ENCODE results near the gene MS4A3.
"Not testable (repeated sequence)": the region's sequence is repeated elsewhere in the genome, so short reads cannot be mapped to it uniquely, and the experiment has no call there.

Gene MS4A3, protein sequence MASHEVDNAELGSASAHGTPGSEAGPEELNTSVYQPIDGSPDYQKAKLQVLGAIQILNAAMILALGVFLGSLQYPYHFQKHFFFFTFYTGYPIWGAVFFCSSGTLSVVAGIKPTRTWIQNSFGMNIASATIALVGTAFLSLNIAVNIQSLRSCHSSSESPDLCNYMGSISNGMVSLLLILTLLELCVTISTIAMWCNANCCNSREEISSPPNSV

DNA sequence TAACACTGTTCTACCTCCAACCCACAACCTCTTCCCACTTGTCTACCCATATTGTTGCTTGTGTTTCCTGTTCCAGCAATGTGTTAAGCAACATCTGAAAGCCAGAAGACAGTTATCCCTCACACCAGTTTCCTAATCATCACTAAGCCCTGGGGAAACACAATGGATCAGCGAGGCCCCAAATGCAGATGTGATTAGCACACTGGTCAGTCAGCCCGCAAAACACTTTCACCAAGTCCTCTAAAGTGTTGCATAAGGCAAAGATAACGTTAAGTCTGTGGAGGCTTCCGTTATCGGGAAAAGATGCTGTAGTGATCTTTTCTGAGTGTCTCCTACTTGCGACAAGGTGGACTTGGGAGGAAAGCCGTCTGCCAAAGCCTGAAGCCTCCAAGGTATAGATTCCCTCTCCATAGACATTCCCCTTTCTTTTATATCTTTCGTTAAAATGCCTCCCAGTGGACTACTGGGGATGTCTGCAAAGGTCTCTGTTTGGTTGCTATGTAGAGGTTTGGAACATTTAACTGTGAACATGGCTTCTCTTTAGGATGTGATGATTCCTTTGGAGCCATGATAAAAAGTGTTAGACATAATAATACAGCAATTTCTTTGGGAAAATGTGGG, at the start of gene MS4A3:
TSS of gene MS4A3 (plus strand) at position 317 of the 621 bp plus-strand sequence. CDS start 4,496 bp downstream, outside the sequence.
- no peak for DNase-seq (ENCODE audit: low read depth)

DNA sequence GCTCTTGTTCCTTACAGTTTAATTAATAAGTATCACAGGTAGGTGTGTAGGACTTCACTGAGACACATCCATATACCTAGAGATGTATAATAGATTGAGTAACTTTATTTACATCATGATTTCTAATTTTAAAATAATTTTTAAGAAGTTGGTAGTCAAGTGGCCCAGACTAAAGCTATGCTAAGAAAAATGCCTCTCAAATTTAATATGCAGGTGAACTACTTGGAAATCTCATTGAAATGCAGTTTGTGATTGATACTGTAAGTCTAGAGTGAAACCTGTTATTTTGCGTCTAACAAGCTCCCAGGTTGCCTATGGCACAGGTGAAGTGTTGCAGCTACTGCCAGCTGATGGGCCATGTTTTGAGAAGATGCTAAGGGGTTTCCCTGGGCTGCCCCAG, 39.6 kb upstream of the MS4A3 start, which contains the start of gene OOSP4B:
TSS of gene OOSP4B (plus strand) at position 301 of the 400 bp plus-strand sequence.
- no peak for DNase-seq (ENCODE audit: low read depth)

DNA sequence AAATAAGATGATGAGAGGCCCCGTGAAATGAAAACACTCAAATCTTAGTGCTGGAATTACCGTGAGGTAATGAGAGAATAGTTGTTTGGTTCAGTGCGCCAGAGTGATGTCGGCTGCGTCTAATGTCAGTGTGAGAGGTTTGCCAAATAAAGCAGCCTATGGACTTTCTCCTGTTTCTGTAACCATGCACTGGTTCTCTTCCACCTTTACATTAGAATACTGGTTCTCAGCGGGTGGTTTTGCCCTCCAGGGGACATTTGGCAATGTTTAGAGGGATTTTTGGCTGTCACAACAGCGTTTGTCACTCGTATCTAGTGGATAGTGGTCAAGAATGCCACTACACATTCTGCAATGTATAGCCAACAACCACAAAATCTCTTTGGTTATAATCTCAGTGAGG, 38.4 kb upstream of the MS4A3 start:
- no peak for DNase-seq (ENCODE audit: low read depth)

DNA sequence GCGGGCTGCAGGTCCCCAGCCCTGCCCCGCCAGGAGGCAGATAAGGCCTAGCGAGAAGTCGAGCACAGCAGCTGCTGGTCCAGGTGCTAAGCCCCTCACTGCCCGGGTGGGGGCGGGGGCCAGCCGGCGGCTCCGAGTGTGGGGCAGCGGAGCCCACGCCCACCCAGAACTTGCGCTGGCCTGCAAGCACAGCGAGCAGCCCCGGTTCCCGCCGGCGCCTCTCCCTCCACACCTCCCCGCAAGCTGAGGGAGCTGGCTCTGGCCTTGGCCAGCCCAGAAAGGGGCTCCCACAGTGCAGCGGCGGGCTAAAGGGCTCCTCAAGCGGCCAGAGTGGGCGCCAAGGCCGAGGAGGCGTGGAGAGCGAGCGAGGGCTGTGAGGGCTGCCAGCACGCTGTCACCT, 36.1 kb upstream of the MS4A3 start:
- DNase-seq (ENCODE audit: low read depth): not testable (repeated sequence)

DNA sequence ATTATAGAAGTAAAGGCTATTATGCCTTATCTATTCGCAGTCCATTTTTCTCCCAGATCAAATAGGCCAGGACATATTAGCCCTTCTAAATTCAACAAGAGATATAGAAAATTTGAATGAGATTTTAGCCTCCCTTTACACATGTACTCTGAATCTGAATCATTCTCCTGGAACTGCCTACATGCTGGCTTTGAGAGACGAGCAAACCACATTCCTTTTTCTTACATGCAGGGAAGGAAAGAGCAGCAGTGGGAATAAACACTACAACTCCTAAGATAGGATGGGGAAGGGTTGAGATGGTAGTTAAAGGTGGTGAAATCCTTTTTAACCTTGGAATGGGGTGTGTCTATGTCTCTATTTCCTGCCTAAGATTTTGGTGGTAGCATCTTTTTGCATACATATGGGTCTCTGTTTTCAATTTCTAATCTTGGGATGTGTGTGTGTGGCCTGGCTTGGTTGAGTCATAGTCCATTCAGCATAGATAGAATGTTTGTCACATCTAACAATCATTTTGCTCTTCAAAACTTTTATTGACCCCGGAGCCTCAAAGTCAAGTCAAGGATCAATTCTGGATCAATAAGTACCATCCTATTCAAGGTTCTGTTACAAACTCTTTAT, 27.3 kb upstream of the MS4A3 start:
- DNase-seq (ENCODE audit: low read depth): no peak

DNA sequence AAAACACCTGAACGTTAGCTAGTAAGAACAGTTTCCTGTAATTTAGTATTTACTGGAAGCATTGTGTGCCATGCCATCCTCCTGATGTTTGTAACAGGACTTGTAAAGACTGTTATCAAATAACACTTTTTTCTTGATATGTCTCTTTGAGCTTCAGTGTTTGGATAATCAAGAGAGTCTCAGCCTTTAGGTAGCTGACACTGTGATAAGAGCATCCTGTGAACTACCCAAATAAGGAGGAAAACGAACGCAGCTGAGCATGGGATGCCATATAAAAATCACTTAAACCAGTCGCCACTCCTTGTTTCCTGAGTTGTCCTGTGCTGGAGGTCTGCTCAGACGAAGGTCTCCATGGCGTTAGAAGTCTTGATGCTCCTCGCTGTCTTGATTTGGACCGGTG, 16.4 kb upstream of the MS4A3 start, which contains the start of gene OOSP2:
TSS of gene OOSP2 (plus strand) at position 301 of the 400 bp plus-strand sequence. CDS start at position 352, 51 bp downstream.
- no peak for DNase-seq (ENCODE audit: low read depth)

DNA sequence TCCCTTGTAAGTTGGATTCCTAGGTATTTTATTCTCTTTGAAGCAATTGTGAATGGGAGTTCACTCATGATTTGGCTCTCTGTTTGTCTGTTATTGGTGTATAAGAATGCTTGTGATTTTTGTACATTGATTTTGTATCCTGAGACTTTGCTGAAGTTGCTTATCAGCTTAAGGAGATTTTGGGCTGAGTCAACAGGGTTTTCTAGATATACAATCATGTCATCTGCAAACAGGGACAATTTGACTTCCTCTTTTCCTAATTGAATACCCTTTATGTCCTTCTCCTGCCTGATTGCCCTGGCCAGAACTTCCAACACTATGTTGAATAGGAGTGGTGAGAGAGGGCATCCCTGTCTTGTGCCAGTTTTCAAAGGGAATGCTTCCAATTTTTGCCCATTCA, 6.0 kb upstream of the MS4A3 start:
- not testable (repeated sequence) for DNase-seq (ENCODE audit: low read depth)

DNA sequence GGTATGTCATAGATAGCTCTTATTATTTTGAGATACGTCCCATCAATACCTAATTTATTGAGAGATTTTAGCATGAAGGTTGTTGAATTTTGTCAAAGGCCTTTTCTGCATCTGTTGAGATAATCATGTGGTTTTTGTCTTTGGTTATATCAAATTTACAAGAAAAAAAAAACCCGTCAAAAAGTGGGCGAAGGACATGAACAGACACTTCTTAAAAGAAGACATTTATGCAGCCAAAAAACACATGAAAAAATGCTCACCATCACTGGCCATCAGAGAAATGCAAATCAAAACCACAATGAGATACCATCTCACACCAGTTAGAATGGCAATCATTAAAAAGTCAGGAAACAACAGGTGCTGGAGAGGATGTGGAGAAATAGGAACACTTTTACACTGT, 5.6 kb upstream of the MS4A3 start:
- not testable (repeated sequence) for DNase-seq (ENCODE audit: low read depth)

DNA sequence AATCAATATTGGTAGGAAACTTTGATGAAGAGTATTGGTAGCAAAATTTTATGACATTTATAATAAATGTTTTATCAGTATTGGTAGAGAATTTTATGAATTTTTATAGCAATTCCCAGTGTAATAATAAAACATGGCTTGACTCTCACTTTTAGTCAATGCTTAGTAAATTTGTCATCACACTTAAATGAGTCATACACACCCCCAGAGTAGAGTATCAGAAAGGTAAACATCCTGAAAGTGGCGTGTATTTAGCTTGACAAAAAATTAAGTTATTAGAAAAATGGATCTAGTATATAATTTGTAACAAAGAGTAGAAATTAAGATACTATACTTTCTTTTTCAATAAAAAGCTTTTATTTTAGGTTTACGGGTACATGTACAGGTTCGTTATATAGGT, 2.6 kb downstream of the MS4A3 start:
- DNase-seq (ENCODE audit: low read depth): no peak

DNA sequence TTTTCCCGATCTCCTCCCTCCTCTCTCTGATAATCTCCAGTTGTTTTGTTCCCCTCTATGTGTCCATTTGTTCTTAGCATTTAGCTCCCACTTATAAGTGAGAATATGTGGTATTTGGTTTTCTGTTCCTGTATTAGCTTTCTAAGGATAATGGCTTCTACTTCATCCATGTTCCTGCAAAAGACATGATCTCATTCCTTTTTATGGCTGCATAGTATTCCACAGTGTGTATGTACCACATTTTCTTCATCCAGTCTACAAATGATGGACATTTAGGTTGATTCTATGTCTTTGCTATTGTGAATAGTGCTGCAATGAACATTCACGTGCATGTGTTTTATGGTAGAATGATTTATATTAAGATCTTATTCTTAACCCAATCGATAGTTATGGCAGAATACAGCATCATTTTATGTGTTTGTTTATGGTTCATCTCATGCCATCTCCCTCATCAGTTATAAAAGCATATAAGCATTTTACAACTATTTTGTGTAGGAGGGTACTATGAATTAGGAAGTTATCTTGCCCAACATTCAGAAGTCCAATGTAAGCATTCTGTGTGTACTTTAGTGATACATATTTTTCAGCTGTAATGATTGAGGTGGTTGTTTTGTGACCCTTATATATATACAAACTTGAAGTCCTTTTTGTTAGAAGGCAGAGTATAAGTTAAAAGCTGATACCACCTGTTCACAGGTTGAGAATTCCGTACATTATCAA, 3.2 kb downstream of the MS4A3 start:
- no peak for DNase-seq (ENCODE audit: low read depth)

DNA sequence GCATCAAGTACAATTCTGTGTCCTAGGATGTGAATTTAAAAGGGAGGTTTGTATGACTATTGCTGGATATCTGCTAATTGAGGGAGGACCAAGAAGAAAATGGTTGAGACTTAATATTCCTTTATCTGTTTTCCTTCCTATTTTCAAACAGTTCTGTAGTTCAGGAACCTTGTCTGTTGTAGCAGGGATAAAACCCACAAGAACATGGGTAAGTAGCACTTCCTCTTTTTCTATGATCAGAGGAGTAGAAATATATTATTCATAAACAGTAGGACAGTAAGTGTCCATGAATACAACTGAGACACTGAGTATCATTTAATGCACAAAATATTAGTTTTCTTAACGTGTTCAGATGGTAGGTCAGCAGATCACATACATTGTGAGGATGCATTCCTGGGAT, 7.6 kb downstream of the MS4A3 start:
- no peak for DNase-seq (ENCODE audit: low read depth)

DNA sequence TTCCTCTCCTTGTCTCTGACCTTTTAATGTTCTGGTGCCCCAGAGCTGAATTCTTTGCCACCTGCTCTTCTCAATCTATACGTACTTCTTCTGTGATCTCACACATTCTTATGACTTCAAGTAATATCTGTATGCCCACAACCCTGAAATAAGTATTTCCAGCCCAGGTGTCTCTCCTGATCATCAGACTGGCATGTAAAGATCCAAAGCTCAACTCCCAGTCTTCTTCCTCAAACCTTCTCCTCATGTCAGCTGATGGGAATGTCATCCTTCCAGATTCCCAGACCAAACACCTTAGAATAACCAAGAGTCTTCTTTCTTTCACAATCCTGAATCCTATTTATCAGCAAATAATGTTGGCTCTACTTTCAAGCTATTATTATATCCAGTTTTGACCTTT, 9.3 kb downstream of the MS4A3 start:
- no peak for DNase-seq (ENCODE audit: low read depth)

DNA sequence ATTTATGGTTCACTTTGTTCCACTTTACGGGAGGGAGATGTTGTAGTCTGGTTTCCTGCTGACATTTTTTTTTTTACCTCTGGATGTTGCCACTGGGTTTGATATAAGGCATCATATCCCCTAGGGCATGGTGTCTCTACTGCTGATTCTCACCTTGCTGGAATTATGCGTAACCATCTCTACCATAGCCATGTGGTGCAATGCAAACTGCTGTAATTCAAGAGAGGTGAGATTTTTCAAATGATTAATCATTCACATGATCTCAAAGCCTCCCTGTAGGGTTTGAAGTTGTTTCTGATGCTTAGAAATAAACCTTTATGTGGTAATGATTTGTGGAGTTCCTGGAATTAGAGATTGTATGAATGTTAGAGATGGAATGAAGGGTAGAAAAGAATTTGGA, 13.0 kb downstream of the MS4A3 start:
- no peak for DNase-seq (ENCODE audit: low read depth)

DNA sequence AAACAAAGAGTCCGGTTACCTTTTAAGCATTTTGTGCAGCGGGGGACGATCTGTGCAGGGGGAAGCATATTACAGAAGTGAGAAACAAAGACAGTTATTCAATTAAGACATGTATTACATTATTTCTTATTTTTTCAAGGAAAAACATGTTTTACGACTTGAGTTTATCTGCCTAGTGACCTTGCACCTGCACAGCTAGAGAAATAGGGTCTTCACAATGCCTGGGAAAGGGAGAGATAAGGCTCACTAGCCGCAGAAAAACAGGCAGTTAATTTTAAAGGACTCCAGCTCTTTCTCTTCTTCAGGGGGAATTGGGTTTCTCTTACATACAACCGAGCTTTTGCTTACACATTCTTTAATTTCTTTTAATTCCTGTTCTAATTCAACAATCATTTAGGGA, 15.2 kb downstream of the MS4A3 start:
- DNase-seq (ENCODE audit: low read depth): not testable (repeated sequence)

DNA sequence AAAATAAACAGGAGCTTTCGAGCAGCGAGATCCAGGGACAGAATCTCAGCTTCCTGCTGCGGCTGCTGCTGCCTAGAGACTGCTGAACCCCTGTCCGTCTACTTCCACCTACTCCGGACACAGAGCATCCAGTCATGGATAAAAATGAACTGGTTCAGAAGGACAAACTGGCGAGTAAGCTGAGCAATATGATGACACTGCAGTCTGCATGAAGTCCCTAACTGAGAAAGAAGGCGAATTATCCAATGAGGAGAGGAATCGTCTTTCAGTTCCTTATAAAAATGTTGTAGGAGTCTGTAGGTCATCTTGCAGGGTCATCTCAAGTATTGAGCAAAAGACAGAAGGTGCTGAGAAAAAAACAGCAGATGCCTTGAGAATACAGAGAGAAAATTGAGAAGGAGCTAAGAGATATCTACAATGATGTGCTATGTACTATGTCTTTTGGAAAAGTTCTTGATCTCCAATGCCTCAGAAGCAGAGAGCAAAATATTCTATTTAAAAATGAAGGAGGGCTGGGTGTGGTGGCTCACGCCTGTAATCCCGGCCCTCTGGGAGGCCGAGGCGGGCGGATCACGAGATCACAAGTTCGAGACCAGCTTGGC, 20.9 kb downstream of the MS4A3 start:
- no peak for DNase-seq (ENCODE audit: low read depth)

DNA sequence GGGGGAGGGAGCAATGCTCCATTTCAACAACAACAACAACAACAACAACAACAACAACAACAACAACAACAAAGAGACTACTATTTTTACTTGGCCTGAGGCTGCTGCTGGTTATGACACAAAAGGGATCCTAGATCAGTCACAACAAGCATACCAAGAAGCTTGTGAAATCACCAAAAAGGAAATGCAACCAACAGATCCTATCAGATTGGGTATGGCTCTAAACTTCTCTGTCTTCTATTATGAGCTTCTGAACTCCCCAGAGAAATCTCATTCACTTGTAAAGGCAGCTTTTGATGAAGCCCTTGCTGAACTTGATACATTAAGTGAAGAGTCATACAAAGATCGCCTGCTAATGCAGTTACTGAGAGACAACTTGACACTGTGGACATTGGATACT, 21.5 kb downstream of the MS4A3 start:
- DNase-seq (ENCODE audit: low read depth): no peak

DNA sequence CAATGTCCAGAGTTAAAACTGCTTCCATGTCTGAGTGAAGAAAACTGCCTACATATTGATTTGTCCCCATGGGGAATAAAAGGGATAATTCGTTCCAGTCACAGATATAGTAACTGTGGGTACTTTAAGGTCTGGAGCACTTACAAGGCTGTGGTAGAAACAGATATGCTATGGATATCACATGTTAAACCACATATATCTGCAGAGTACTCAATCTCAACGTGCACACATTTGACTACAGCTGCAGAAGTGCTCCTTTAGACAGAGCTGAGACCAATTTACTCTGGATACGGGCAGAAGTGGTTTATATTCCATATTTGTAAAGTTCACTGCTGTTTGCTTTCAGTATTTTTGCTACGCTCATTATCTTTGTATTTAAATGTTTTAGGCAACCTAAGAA, 22.3 kb downstream of the MS4A3 start:
- no peak for DNase-seq (ENCODE audit: low read depth)

DNA sequence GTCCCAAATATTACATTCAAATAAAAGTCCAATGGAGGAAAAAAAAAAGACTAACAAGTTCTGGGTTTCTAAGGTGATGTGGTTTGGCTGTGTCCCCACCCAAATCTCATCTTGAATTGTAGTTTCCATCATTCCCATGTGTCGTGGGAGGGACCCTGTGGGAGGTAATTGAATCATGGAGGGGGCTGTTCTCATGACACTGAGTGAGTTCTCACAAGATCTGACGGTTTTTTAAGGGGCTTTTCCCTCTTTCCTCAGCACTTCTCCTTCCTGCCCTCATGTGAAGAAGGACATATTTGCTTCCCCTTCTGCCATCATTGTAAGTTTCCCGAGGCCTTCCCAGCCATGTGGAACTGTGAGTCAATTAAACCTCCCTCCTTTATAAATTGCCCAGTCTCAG, 24.1 kb downstream of the MS4A3 start:
- DNase-seq (ENCODE audit: low read depth): no peak

DNA sequence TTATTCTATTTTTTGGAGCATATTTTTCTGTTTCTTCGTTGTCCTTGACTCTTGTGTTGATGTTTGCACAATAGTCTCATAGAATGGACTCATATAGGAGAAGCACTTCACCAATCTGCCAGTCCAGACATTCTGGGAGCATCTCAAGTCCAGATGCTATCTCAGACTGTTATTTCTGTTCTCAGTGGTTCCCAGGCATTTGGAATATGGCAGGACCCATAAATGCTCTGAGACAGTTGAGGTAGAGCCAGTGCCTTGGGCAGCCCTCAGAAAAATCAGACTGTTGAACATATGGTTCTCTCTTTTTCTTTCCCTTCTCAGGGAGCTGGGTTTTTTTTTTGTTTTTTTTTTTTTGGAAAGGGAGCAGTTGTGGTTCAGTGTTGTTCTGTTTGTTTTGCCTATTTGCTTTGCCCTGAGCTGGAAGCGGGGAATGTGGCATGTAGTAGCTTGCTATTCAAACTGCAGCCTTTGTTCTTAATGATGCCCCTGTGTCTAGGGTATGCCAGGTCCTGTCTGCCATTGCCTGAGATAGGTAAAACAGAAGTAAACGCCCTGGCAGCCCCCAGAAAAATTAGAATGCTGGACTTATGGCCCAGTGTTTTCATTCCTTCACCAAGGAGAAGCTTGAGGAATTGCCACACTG, 28.3 kb downstream of the MS4A3 start:
- DNase-seq (ENCODE audit: low read depth): no peak

DNA sequence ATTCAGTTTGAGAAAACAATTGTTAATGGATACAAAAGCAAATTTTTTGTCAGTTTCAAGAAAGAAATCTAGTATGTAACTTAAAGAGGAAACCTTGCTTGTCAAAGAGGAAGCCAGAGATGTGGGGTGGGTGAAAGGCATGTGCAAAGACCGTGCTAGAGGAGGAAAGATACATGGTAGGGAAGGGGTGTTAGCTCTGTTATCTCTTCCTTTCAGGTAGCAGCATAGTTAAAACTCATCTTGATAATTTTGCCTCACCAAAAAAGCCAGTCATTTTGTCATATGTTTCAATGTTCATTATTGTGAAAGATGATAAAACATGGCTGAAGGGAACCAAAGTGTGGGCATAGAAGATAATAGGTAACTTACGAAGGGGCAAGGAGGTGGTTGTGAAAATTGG, 29.4 kb downstream of the MS4A3 start:
- no peak for DNase-seq (ENCODE audit: low read depth)

DNA sequence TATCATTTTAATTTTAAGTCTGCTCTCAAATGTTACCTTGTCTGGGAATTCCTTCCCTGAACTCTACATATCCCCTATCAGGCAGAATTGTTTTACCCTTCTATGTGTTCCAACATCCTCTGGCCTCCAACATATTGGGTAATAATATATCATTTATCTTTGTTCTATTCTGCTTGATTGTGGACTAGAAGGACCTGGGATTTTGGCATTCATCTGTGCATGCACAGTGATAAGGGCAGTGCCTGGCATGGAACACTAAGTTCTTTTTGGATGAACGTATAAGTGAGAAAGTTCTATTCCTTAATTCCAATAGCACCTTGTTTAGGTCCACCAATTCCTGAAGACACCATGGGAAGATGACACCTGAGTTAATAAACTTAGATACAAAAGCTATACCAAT, 30.8 kb downstream of the MS4A3 start:
- DNase-seq (ENCODE audit: low read depth): no peak

DNA sequence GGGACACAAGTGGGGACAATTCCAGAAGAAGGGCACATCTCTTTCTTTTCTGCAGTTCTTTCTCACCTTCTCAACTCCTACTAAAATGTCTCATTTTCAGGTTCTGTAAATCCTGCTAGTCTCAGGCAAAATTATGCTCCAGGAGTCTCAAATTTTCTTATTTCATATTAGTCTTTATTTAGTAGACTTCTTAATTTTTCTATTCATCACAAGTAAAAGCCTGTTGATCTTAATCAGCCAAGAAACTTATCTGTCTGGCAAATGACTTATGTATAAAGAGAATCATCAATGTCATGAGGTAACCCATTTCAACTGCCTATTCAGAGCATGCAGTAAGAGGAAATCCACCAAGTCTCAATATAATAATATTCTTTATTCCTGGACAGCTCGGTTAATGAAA, 31.9 kb downstream of the MS4A3 start, which contains the start of gene MS4A2:
TSS of gene MS4A2 (plus strand) at position 301 of the 400 bp plus-strand sequence. CDS start 102 bp downstream, outside the sequence.
- DNase-seq (ENCODE audit: low read depth): no peak

Data from activated T-cell treated with anti-CD3 and anti-CD28 coated beads for 48 hours (primary cell).